Cardiac septum (tissue), 1 donor: ENCODE measurements around the gene ADAMTSL1. TPM values are rescaled to one million over a fixed set of nuclear protein-coding genes. Genes with fewer than 3 reads are reported as not detected.

Experiments
- DNase-seq: peaks from one replicate; pipeline ENCODE4 v3.0.0-alpha.2; 2020; ENCODE audit warnings: low spot score
- intact Hi-C: fragments of 100-400 bp; cut with DNase I; formaldehyde crosslinking; loops from one replicate; pipeline ENCODE4 v1.14.0; 2022
- total RNA-seq: library from RNA; stranded (reverse); fragmentation: NEBNext Ultra II Directional; extraction: Animal tissue kit (Norgen Biotek cat#: 25700); gene quantifications from one replicate; pipeline ENCODE4 v1.2.1, GENCODE V29; 2021
- donor health status: DM: no; HTN: no; CAD: no.

ADAMTSL1 gene
- total RNA-seq, 1 donor from 2014 or later = 2.1 TPM

- intact Hi-C loops = no loop called here
Measured at GRCh38 chr9:18776836-18777820, 303.2 kb downstream of the ADAMTSL1 start.

GRCh38 chr9:18778147-18778546 is 304.2 kb downstream of the ADAMTSL1 start:
- intact Hi-C loops = no loop called here

More at GRCh38 chr9:18776836-18777820, 303.2 kb downstream of the ADAMTSL1 start:
- no peak for DNase-seq

GRCh38 chr9:18778846-18779245 is 304.9 kb downstream of the ADAMTSL1 start:
- no peak for DNase-seq
- intact Hi-C loops = no loop called here

More at GRCh38 chr9:18778147-18778546, 304.2 kb downstream of the ADAMTSL1 start:
- no peak for DNase-seq

- intact Hi-C loops = loop anchor here (10.0 kb wide), 2 partner anchors 79 to 309 kb away; partner anchors contain the start of gene ADAMTSL1
- no peak for DNase-seq
Measured at GRCh38 chr9:18783909-18784308, 310.0 kb downstream of the ADAMTSL1 start.

GRCh38 chr9:18785604-18786003 is 311.7 kb downstream of the ADAMTSL1 start:
- DNase-seq = no peak
- intact Hi-C loops = loop anchor here (10.0 kb wide), 2 partner anchors 81 to 311 kb away; partner anchors contain the start of gene ADAMTSL1

- intact Hi-C loops = loop anchor here (10.0 kb wide), 2 partner anchors 81 to 311 kb away; partner anchors contain the start of gene ADAMTSL1
- DNase-seq = no peak
Measured at GRCh38 chr9:18786196-18786595, 312.2 kb downstream of the ADAMTSL1 start.

GRCh38 chr9:18786911-18787650 is 313.1 kb downstream of the ADAMTSL1 start:
- intact Hi-C loops = loop anchor here (10.0 kb wide), 2 partner anchors 82 to 312 kb away; partner anchors contain the start of gene ADAMTSL1
- DNase-seq = no peak

- intact Hi-C loops = loop anchor here (10.0 kb wide), 2 partner anchors 83 to 313 kb away; partner anchors contain the start of gene ADAMTSL1
- no peak for DNase-seq
Measured at GRCh38 chr9:18788256-18788655, 314.3 kb downstream of the ADAMTSL1 start.

GRCh38 chr9:18791074-18791473 is 317.1 kb downstream of the ADAMTSL1 start:
- DNase-seq = no peak
- intact Hi-C loops = no loop called here

GRCh38 chr9:18793122-18793521 is 319.2 kb downstream of the ADAMTSL1 start:
- no peak for DNase-seq
- intact Hi-C loops = no loop called here

- intact Hi-C loops = no loop called here
- DNase-seq = no peak
Measured at GRCh38 chr9:18795947-18796671, 322.2 kb downstream of the ADAMTSL1 start.

GRCh38 chr9:18796696-18797270 is 322.8 kb downstream of the ADAMTSL1 start:
- no peak for DNase-seq

GRCh38 chr9:18798106-18798505 is 324.2 kb downstream of the ADAMTSL1 start:
- DNase-seq = no peak
- intact Hi-C loops = no loop called here

More at GRCh38 chr9:18796696-18797270, 322.8 kb downstream of the ADAMTSL1 start:
- intact Hi-C loops = no loop called here

GRCh38 chr9:18798508-18799290 is 324.7 kb downstream of the ADAMTSL1 start:
- no peak for DNase-seq
- intact Hi-C loops = no loop called here

GRCh38 chr9:18799428-18799827 is 325.5 kb downstream of the ADAMTSL1 start:
- DNase-seq = no peak
- intact Hi-C loops = no loop called here

GRCh38 chr9:18800579-18800978 is 326.6 kb downstream of the ADAMTSL1 start:
- no peak for DNase-seq
- intact Hi-C loops = no loop called here

- intact Hi-C loops = no loop called here
- no peak for DNase-seq
Measured at GRCh38 chr9:18805386-18805785, 331.4 kb downstream of the ADAMTSL1 start.
